Endothelial cell of umbilical vein (primary cell): ENCODE data around the gene ANGPTL7.

Source experiments
- CTCF ChIP-seq, 2 donors: IDR thresholded peaks; 1 replicate in 1 of 2; 2 replicates in 1 of 2; pipeline ENCODE4 v1.5.1; 2011; ENCODE audit warnings: low read length in 2 of 2, mild to moderate bottlenecking in 2 of 2, moderate library complexity in 2 of 2, control low read depth in 1 of 2, inconsistent platforms in 1 of 2, low read depth in 1 of 2; ENCODE audit not compliant: insufficient read depth in 1 of 2; ENCODE audit errors: extremely low read depth in 1 of 2
- FOS ChIP-seq: IDR thresholded peaks from 2 replicates; pipeline ENCODE4 v1.6.1; 2011; ENCODE audit warnings: mild to moderate bottlenecking, low read length, moderate library complexity, borderline replicate concordance; ENCODE audit not compliant: insufficient read depth

GRCh38 chr1:11211461-11211860 lies 22.3 kb downstream of the ANGPTL7 start:
- TF ChIP-seq CTCF (IDR thresholded peaks at IDR 0.05; ENCODE audit: extremely low read depth in 1 of 2, insufficient read depth in 1 of 2, low read depth in 1 of 2, low read length in 2 of 2) (no peak), FOS (no peak)
